GM19023 (cell line): ENCODE measurements around the gene PKMYT1.

Experiments used
- ATAC-seq: cut with Tn5 transposase; IDR thresholded peaks from one replicate; pipeline ENCODE4 v1.9.1; 2021; ENCODE audit warnings: mild to moderate bottlenecking, moderate library complexity; ENCODE audit not compliant: unreplicated experiment

Gene PKMYT1

DNA sequence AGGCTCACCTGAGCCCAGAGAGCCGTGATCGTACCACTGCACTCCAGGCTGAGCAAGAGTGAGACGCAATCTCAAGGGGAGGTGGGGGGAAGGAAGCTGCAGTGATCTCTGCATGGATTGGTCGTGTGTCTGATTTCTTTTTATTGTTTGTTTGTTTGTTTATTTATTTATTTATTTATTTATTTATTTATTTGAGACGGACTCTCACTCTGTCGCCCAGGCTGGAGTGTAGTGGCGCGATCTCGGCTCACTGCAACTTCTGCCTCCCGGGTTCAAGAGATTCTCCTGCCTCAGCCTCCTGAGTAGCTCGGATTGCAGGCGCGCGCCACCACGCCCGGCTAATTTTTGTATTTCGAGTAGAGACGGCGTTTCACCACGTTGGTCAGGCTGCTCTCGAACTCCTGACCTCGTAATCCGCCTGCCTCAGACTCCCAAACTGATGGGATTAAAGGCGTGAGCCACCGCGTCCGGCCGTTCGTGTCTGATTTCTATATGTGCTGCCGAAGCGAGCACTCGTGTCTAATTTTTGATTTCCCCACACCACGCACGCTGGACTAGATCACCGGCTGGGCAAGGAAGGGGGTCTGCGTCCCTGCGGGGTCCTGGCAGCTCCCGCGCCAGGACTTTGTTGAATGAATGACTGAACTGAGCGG lies 39.5 kb upstream of the PKMYT1 start:
- no peak for ATAC-seq

DNA sequence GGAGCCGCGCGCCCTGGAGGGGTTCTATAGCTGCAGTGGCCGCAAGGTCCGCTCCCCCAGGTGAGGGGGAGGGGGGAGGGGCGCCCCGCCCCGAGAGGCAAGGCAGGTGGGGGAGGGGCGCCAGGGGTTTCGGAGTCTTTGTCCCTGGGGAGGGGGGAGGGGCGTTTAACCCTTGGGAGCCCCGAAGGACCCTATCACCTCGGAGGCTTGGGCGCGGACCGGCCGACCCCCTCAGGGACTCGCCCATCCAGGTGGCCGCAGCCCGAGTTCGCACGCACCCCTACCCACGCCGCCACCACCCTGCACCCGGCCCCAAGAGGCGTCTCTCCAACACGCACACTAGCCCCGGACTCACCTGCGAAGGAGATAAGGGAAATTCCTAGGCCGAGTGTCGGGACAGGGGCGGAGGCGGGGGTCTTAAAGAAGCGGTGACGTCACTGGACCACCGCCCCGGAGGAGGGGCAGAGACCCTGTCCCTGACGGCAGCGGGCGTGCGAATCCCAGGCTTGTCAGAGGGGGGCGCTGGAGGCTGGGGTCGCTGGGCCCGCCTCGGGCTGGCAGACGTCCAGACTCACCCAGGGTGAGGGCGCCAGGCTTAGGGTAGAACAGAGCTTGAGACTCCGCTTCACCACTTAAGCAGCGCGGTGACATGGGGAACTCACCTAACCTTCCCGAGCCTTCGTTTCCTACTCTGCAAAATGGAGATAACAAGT lies 37.7 kb upstream of the PKMYT1 start, which contains the start of gene CLDN6:
CLDN6 (minus strand) TSS at position 390 of the 713 bp plus-strand sequence. CDS start 2,162 bp downstream, outside the sequence.
- no peak for ATAC-seq

DNA sequence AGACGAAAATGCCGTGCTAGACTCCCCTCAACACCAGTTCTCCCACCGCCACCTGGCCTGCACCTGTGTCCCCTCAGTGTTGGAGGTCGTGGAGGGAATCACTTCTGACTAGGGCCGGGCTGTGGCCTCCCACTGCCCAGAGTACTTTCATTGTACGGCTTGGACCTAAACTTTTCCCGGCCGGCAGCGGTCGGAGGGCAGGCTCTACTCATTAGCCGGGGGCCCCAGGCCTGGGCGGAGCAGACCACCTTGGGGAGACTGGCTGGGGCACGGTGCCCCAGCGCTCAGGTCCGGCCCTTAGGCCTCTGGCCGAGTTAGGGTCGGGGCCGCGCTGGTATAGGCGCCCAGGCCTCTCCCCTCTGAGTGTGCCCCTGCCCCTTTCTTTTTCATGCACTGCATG lies 37.1 kb upstream of the PKMYT1 start:
- no peak for ATAC-seq

DNA sequence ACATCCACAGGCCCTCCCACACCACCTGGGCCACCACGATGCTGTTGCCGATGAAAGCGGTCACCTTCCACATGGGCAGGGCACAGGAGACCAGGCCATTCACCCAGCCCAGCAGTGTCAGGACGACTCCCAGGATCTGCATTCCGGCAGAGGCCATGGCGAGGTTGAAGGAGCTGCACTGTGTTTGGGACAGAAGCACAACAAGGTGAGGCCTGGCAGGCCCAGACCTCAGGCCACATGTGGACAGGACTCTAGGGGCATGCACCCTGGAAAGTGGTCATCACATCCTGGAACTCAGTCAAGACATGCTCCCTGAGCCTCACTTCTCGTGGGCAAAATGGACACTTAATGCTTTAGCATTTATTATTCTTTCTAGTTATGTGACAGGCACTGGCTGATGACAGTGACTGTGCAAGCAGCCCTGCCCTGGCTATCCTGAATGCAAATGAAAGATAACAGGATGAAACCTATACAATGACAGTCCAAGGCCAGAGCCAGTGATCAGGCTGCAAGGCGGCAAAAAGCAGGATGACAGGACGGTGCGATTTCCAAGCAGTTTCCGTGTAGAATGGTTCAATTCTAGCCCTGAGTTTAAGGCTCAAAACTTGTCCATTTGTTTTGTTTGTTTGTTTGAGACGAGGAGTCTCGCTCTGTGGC lies 35.7 kb upstream of the PKMYT1 start:
- ATAC-seq = no peak

DNA sequence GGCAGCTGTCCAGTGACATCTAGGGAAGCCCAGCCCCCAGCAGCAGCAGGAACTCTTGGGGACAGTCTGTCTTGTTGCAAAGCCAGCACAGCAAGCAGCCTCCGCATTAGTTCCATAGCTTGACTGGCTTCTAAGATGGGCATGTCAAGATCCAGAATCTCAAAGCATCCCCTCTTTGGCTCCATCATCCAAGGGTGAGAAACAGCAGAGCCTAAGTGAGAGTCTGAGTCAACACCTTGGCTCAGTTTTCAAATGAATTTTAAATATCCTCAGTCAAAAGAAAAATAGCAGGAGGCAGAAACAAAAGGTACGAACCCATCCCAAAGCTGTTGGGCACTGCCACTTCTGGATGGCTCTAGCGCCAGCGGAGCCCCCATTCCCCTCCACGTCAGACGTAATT lies 34.7 kb upstream of the PKMYT1 start:
- ATAC-seq = no peak

DNA sequence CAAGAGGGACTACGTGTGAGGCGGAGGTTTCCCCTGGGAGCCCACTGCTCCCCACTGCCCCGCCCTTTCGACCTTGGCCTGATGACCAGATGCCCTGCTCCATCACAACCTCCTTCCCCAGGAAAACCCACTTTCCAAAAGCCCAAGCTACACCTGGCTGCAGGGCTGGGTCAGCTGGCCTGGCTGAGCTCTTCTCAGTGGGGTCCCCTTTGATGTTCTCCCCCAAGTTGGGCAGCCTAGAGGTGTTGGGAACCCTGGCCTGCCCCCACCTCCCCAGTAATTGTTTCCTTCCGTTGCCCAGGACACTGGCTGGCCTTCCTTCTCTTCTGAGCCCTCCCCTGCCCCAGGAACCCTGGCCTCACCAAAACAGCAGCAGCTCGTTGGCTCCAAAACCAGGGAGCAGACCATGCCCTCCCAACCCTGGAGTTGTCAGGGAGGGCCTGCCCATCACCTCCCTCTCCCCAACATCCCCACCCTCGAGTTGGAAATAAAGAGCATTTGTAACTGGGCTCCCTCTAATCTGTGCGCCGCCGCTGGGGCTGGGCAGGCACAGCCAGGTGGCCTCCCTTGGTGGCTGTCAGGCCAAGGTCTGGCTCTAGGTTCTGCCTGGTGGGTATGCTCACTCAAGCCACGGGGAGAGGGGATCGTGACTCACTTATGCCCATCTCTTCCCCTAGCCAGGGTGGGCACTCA lies 33.9 kb upstream of the PKMYT1 start:
- ATAC-seq = no peak

DNA sequence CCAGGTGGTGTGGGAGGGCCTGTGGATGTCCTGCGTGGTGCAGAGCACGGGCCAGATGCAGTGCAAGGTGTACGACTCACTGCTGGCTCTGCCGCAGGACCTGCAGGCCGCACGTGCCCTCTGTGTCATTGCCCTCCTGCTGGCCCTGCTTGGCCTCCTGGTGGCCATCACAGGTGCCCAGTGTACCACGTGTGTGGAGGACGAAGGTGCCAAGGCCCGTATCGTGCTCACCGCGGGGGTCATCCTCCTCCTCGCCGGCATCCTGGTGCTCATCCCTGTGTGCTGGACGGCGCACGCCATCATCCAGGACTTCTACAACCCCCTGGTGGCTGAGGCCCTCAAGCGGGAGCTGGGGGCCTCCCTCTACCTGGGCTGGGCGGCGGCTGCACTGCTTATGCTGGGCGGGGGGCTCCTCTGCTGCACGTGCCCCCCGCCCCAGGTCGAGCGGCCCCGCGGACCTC lies 33.3 kb upstream of the PKMYT1 start:
- ATAC-seq = no peak

DNA sequence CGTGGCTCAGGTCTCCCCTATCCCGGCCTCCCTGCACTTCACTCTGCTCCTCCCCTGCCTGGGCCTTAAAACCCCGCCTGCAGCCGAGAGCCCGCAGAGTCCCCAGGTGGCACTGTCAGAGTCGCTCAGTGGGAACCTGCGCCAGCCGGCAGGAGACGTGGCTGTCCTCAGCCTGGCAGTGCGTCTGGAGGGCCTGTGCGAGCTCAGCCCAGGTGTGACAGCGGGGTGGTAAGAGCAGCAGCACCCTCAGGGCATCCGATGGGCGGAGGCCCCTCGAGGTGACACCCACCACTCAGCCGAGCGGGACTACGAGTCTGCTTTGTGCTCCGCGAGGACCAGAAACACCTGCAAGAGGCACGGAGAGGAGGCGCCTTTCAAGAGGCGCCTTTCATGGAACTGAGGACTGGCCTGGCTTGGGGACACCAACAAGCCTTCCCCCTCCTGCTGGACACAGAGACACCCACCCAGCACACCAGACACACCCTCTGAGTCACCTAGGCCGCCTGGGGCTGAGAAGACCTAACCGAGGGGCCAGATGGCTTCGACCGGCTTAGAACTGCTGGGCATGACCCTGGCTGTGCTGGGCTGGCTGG lies 32.7 kb upstream of the PKMYT1 start, which contains the start of gene CLDN9:
CLDN9 (plus strand) TSS at position 96 of the 593 bp plus-strand sequence; CDS start at position 536, 440 bp downstream.
- no peak for ATAC-seq

DNA sequence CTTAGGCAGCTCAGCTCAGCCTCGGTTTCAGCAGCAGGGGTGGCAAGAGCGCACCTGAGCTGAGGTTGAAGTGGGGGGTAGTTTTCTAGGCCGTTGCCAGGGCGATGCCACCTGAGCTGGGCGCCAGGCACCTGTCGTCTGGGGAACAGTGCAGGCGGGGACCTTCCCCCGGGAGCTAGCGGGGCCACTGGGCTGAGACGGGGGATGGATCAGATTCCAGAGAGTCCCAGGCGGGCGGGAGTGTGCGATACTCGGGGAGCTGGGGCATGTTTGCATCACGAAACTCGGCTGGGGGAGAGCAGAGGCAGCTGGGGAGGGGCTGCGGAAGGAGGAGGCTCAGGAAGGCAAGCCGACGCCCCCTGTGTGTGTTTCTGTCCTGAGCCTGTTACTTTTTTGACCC lies 32.0 kb upstream of the PKMYT1 start:
- no peak for ATAC-seq

DNA sequence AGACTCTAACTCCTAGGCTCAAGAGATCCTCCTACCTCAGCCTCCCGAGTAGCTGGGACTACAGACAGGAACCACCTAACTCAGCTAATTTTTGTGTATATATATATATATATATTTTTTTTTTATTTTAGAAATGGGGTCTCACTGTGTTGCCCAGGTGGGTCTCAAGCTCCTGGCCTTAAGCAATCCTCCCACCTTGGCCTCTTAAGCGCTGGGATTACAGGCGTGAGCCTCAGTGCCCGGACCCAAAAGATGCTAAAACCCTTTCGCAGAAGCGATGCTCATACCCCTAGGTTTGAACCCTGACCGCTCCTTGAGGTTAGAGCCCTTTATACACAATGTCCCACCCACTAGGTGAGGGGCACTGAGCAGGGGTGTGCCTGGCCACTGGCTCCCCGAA lies 30.3 kb upstream of the PKMYT1 start:
- ATAC-seq = no peak

DNA sequence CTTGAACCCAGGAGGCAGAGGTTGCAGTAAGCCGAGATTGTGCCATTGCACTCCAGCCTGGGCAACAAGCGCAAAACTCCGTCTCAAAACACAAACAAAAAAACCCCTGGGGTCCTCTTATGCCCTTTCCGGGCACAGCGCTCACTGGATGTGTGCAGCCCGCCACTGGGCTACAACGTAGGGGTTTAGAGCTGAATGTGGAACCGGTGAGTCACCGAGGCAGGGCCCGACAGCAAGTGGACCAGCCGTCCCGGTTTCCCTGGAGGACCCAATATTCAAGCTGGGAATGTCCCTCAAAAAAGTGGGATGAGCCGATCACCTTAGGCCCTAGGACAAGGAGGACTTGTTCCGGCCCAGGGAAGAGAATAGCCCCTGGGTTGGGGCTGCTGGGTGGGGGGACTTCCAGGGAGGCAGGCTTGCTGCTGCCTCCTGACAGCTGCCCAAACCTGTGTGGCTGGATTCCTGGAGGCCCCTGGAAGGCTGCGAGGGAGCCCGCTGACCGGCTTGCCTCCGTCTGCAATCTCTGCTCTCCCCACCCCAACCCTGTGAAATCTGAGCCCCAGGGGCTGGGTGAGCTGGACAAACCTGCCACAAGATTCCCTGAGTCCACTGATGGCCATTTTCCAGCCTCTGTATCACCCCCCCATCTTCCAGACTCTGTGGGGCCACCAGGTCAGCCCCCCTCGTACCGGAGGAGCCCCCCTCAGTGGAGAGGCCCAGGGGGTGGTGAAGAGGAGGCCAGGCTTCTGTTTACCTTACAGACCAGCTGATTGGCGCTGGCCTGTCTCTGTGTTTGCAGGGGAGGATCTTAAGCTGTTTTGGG lies 29.5 kb upstream of the PKMYT1 start:
- no peak for ATAC-seq

DNA sequence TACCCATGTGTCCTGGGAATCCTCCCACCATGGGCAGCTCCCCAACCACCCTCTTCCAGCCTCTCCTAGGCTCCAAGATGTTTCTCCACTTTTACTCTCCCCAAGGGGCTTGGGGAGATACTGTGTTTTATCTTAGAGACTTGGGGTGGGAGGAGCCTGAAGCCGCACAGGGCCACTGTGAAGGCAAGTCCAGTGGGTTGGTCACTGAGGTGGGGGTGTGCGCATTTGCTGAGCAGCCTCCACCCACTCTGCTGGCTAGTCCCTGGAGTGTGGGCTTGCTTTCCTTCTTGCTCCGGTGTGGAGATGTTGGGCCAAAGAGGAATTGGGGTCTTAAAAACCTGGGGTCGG lies 28.4 kb upstream of the PKMYT1 start:
- no peak for ATAC-seq

DNA sequence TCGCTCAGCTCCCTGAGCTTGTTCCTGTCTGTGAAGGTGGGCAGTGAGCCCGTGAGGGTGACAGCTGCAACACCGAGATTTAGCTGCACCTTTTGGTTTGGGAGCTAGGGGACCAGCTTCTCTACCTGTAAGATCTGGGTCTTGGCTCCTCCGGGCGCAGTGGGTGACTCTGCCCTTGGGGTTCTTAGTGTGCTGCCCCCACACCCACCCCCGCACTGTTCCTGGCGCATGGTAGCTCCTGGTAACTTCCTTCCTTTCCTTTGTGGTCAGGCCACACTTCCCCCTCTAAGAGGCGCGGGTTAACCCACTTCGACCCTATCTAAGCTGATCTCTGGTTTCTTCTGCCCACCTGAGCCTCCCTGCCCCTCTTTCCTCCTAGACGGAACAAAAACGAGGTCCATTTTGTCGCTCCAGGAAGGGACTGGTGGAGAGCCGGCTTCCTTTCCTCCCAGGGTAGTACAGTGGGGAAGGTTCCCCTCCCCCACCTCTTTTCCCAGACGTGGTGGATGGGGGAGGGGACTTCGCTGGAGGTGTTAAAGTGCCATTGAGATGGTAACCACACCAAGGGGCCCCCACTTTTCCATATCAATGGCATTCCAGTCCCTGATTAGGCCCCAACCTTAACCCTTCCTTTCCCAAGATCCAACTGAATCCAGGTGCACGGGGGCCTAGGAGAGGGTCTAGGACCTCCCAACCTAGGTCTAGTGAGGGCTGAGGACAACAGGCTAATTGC lies 27.9 kb upstream of the PKMYT1 start:
- ATAC-seq = no peak

DNA sequence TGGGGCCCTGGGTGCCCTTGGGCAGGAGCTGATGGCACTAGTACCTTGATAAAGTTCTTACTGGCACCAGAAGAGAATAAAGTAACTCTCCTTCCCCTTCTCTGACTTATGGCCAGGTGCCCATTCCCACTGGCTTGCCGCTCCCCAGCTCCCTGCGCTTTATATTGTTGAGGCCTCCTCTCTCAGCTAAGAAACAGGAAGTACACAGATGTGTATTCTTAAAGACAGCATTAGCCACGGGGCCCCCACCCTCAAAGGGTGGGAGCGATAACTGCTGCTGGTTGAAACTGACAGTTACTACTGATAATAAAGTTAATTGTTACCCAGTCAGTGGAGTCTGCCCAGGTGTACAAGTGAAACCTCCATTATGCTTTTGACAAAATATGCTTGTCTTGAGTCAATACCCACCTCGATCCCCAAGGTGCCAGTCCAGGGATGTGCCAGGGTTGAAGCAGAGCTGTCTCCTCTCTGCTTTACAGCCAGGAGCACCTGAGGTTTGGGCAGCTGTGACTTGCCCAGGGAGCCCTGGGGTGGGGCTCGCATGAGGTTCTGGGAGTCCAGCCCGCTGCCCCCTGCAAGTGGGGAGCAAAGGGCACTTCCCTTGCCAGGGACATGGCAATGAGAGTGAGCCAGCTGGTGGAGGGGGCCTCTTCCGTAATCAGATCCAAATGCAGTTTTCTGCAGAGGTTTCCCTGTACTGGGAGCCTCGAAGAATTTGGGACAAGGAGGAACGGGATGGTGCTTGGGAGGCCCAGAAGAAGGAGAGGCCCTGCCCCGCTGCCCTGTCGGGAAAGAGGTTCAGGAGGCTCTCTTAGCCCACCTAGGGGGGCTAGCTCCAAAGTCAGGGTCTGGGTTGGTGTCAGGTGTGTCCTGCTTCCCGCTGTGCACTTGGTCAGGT lies 27.1 kb upstream of the PKMYT1 start:
- no peak for ATAC-seq

DNA sequence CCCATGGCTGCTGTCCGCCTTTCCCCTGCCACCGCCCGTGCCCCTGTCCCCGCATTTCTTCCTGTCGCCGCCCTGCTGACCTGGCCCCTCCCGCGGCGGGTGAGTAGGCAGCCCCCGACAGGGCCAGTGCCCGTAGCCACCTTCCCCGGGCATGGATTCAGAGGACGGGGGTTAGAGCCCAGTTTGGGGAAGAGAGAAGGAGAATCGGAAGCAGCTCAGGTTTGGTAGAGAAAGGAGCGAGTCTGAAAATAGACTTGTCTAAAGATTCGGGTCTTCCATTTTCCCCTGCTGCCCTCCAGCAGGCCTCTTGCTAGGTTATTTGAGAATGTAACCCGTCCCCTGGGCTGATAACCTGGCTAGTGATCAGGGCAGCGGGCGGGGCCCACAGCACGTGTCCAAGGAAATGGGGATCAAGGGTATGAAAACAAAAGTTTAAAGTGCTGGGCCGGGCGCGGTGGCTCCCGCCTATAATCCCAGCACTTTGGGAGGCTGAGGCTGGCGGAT lies 24.6 kb upstream of the PKMYT1 start:
- no peak for ATAC-seq

DNA sequence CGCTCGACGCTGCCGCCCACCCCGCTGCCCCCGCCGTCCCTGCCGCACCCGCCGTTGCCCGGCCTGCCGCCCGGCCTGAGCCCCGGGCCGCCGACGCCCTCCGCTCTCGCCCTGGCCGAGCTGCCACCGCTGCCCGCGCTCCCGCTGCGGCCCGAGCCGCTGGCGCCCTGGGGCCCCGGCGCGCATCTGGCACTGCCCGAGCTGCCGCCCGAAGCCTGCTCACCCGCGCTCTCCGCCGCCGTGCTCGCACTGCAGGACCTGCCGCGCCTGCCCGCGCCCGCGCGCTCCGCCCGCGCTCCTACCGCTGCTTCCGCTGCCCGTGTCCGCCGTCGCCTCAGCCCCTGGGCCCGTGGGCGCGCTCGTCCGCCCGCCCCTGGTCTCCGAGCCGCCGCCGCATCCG lies 24.1 kb upstream of the PKMYT1 start:
- peak; percentile 7 for ATAC-seq

DNA sequence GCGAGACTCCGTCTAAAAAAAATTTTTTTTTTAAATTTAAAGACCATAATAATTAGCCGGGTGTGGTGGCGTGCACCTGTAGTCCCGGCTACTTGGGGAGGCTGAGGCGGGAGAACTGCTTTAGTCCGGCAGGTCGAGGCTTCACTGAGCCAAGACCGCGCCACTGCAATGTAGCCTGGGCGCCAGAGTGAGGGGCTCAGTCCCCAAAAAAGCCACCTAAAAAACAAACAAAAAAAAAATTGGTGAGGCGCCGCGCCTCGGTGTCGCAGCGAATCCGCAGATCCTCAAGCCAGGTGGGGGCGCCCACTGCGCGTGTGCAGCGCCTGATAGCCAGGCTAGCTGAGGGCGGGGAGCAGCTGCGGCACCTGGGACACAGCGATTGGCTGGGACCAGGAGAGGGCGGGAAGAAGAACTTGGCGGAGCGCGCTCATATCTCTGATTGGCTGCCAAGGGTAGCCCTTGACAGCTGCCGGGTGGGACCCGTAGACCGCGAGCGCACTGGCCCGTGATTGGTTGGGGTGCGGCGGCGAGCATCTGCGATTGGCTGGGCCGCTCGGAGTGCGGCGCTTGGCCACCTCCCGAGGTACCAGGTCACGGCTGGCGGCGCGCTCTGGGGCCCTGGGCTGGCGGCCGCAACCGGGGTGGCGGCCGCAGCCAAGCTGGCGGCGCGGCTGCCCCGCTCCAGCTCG lies 23.5 kb upstream of the PKMYT1 start:
- peak; percentile 95 for ATAC-seq

DNA sequence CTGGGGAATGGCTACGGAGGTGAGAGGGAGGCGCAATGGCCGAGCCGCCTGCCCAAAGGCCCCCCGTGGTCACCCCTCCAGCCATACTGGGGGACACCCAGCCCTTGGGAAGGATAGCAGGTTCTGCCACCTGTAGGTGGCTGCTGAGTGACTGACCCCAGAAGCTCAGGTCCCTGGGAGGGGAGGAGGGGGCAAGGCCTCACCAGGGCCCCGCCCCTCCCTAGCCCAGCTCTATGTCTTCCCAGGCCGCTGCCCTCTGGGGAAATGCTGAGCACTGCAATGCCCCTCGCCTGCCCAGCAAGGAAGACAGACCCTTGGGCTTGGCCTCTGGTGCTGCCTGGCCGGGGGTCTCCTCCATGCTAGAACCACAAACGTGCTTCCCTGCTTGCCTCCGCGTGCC lies 21.1 kb upstream of the PKMYT1 start:
- ATAC-seq = no peak
